Measurements from ENCODE around the gene CCDC97.

Gene CCDC97

GRCh38 chr19:41299046-41299754 lies 10.8 kb upstream of the CCDC97 start:
- peaks cover 100% of the 10 kb centered on the region for H3K36me3 ChIP-seq (ENCODE audit: insufficient read depth, low read length)
- H3K27ac ChIP-seq (ENCODE audit: low read depth, low read length), result 0 out of 2 replicates have a peak overlapping the region, but pooled peaks have one; percentile 26
- H3K27me3 ChIP-seq (ENCODE audit: insufficient read depth, low read length), result no peaks in the 10 kb centered on the region
- H3K4me1 ChIP-seq (ENCODE audit: insufficient read depth, low read length), result no peaks in the 10 kb centered on the region
- WGBS, result 95% methylated on average over 10 of the region's 10 CpGs
- no peaks in the 10 kb centered on the region for H3K9me3 ChIP-seq (ENCODE audit: insufficient read depth, low read depth, low read length)
- no peak overlapping the region for H3K9ac ChIP-seq (ENCODE audit: low read depth, low read length)
- H3K4me3 ChIP-seq (ENCODE audit: low read length), result no peak overlapping the region

- peaks cover 100% of the 10 kb centered on the region for H3K36me3 ChIP-seq (ENCODE audit: insufficient read depth, low read length)
Observed at GRCh38 chr19:41299755-41300089, 10.2 kb upstream of the CCDC97 start.

GRCh38 chr19:41300555-41300954 lies 9.4 kb upstream of the CCDC97 start:
- peaks cover 100% of the 10 kb centered on the region for H3K36me3 ChIP-seq (ENCODE audit: insufficient read depth, low read length)
- H3K4me3 ChIP-seq (ENCODE audit: low read length), result no peak overlapping the region
- no peaks in the 10 kb centered on the region for H3K9me3 ChIP-seq (ENCODE audit: insufficient read depth, low read depth, low read length)
- H3K4me1 ChIP-seq (ENCODE audit: insufficient read depth, low read length), result no peaks in the 10 kb centered on the region
- WGBS, result 93% methylated on average over 6 of the region's 6 CpGs
- no peak overlapping the region for H3K27ac ChIP-seq (ENCODE audit: low read depth, low read length)
- H3K27me3 ChIP-seq (ENCODE audit: insufficient read depth, low read length), result no peaks in the 10 kb centered on the region
- H3K9ac ChIP-seq (ENCODE audit: low read depth, low read length), result no peak overlapping the region

More at GRCh38 chr19:41299755-41300089, 10.2 kb upstream of the CCDC97 start:
- WGBS, result 95% methylated on average over 4 of the region's 4 CpGs
- no peaks in the 10 kb centered on the region for H3K4me1 ChIP-seq (ENCODE audit: insufficient read depth, low read length)
- no peaks in the 10 kb centered on the region for H3K9me3 ChIP-seq (ENCODE audit: insufficient read depth, low read depth, low read length)
- H3K27ac ChIP-seq (ENCODE audit: low read depth, low read length), result no peak overlapping the region
- no peaks in the 10 kb centered on the region for H3K27me3 ChIP-seq (ENCODE audit: insufficient read depth, low read length)
- no peak overlapping the region for H3K9ac ChIP-seq (ENCODE audit: low read depth, low read length)
- H3K4me3 ChIP-seq (ENCODE audit: low read length), result no peak overlapping the region

- H3K27me3 ChIP-seq (ENCODE audit: insufficient read depth, low read length), result no peaks in the 10 kb centered on the region
- H3K9ac ChIP-seq (ENCODE audit: low read depth, low read length), result no peak overlapping the region
- no peaks in the 10 kb centered on the region for H3K9me3 ChIP-seq (ENCODE audit: insufficient read depth, low read depth, low read length)
- peaks cover 100% of the 10 kb centered on the region for H3K36me3 ChIP-seq (ENCODE audit: insufficient read depth, low read length)
- no peaks in the 10 kb centered on the region for H3K4me1 ChIP-seq (ENCODE audit: insufficient read depth, low read length)
- 94% methylated on average over 21 of the region's 21 CpGs for WGBS
- H3K27ac ChIP-seq (ENCODE audit: low read depth, low read length), result no peak overlapping the region
- no peak overlapping the region for H3K4me3 ChIP-seq (ENCODE audit: low read length)
Observed at GRCh38 chr19:41302624-41303351, 7.2 kb upstream of the CCDC97 start.

- Histone ChIP-seq H3K27me3 (ENCODE audit: insufficient read depth, low read length) (no peaks in the 10 kb centered on the region), H3K9ac (ENCODE audit: low read depth, low read length) (no peak overlapping the region), H3K4me3 (ENCODE audit: low read length) (no peak overlapping the region), H3K36me3 (ENCODE audit: insufficient read depth, low read length) (peaks cover 90% of the 10 kb centered on the region), H3K9me3 (ENCODE audit: insufficient read depth, low read depth, low read length) (no peaks in the 10 kb centered on the region), H3K27ac (ENCODE audit: low read depth, low read length) (no peak overlapping the region), H3K4me1 (ENCODE audit: insufficient read depth, low read length) (peaks cover 5% of the 10 kb centered on the region; the same call in 1 of the 2 replicates)
- 95% methylated on average over 14 of the region's 14 CpGs for WGBS
Observed at GRCh38 chr19:41303954-41304353, 6.0 kb upstream of the CCDC97 start.

- no peak overlapping the region for H3K9ac ChIP-seq (ENCODE audit: low read depth, low read length)
- H3K36me3 ChIP-seq (ENCODE audit: insufficient read depth, low read length), result peaks cover 81% of the 10 kb centered on the region
- peaks cover 5% of the 10 kb centered on the region; the same call in 1 of the 2 replicates for H3K4me1 ChIP-seq (ENCODE audit: insufficient read depth, low read length)
- H3K4me3 ChIP-seq (ENCODE audit: low read length), result no peak overlapping the region
- no peaks in the 10 kb centered on the region for H3K27me3 ChIP-seq (ENCODE audit: insufficient read depth, low read length)
- 94% methylated on average over 4 of the region's 4 CpGs for WGBS
- H3K27ac ChIP-seq (ENCODE audit: low read depth, low read length), result no peak overlapping the region
- no peaks in the 10 kb centered on the region for H3K9me3 ChIP-seq (ENCODE audit: insufficient read depth, low read depth, low read length)
Observed at GRCh38 chr19:41304706-41305483, 5.1 kb upstream of the CCDC97 start.

- H3K27ac ChIP-seq (ENCODE audit: low read depth, low read length), result no peak overlapping the region
- no peak overlapping the region for H3K4me3 ChIP-seq (ENCODE audit: low read length)
- H3K36me3 ChIP-seq (ENCODE audit: insufficient read depth, low read length), result peaks cover 68% of the 10 kb centered on the region
- no peak overlapping the region for H3K9ac ChIP-seq (ENCODE audit: low read depth, low read length)
- peaks cover 5% of the 10 kb centered on the region; the same call in 1 of the 2 replicates for H3K4me1 ChIP-seq (ENCODE audit: insufficient read depth, low read length)
- WGBS, result 91% methylated on average over 13 of the region's 13 CpGs
- H3K9me3 ChIP-seq (ENCODE audit: insufficient read depth, low read depth, low read length), result no peaks in the 10 kb centered on the region
- no peaks in the 10 kb centered on the region for H3K27me3 ChIP-seq (ENCODE audit: insufficient read depth, low read length)
Observed at GRCh38 chr19:41305927-41306793, 3.8 kb upstream of the CCDC97 start.

- no peak overlapping the region for H3K4me3 ChIP-seq (ENCODE audit: low read length)
- no peak overlapping the region for H3K9ac ChIP-seq (ENCODE audit: low read depth, low read length)
- H3K36me3 ChIP-seq (ENCODE audit: insufficient read depth, low read length), result peaks cover 57% of the 10 kb centered on the region
- 85% methylated on average over 7 of the region's 8 CpGs for WGBS
- peaks cover 5% of the 10 kb centered on the region; the same call in 1 of the 2 replicates for H3K4me1 ChIP-seq (ENCODE audit: insufficient read depth, low read length)
- H3K9me3 ChIP-seq (ENCODE audit: insufficient read depth, low read depth, low read length), result no peaks in the 10 kb centered on the region
- no peak overlapping the region for H3K27ac ChIP-seq (ENCODE audit: low read depth, low read length)
- no peaks in the 10 kb centered on the region for H3K27me3 ChIP-seq (ENCODE audit: insufficient read depth, low read length)
Observed at GRCh38 chr19:41307090-41307875, 2.7 kb upstream of the CCDC97 start.

GRCh38 chr19:41307954-41308449 lies 2.0 kb upstream of the CCDC97 start:
- 95% methylated on average over 4 of the region's 4 CpGs for WGBS
- Histone ChIP-seq H3K27me3 (ENCODE audit: insufficient read depth, low read length) (no peaks in the 10 kb centered on the region), H3K4me1 (ENCODE audit: insufficient read depth, low read length) (peaks cover 5% of the 10 kb centered on the region; the same call in 1 of the 2 replicates), H3K36me3 (ENCODE audit: insufficient read depth, low read length) (peaks cover 57% of the 10 kb centered on the region), H3K9ac (ENCODE audit: low read depth, low read length) (no peak overlapping the region), H3K9me3 (ENCODE audit: insufficient read depth, low read depth, low read length) (no peaks in the 10 kb centered on the region), H3K4me3 (ENCODE audit: low read length) (no peak overlapping the region), H3K27ac (ENCODE audit: low read depth, low read length) (peak overlapping the region; percentile 65)
